ENCODE results near the gene MIPEP. TPM values are rescaled to one million over a fixed set of nuclear protein-coding genes. Genes with fewer than 3 reads are reported as not detected.

MIPEP gene
- total RNA-seq, 4 donors from 2014 or later, result 17.1 to 27.9 (median 24.1) TPM

- intact Hi-C loops (cut with DNase I), result no loop called here
- H3K27ac ChIP-seq, result peak overlapping the region; percentile 61 to 68 (median 66)
- peaks cover 22 to 36% of the 10 kb centered on the region in 2 donors for H3K4me1 ChIP-seq
- TF ChIP-seq POLR2A (IDR thresholded peaks at IDR 0.05) (no peak), CTCF (IDR thresholded peaks at IDR 0.05) (no peak)
- peak; percentile 52 to 54 for DNase-seq
- no peaks in the 10 kb centered on the region for H3K36me3 ChIP-seq
- WGBS, 2 donors, result 28 to 39% methylated on average over 6 of the region's 6 CpGs
- H3K4me3 ChIP-seq (replicated peaks in 1 of 3), result no peak overlapping the region
- no peaks in the 10 kb centered on the region for H3K27me3 ChIP-seq
- H3K9me3 ChIP-seq, result no peaks in the 10 kb centered on the region
These were observed 158.9 kb downstream of the MIPEP start for GRCh38 chr13:23730251-23730650.

DNA sequence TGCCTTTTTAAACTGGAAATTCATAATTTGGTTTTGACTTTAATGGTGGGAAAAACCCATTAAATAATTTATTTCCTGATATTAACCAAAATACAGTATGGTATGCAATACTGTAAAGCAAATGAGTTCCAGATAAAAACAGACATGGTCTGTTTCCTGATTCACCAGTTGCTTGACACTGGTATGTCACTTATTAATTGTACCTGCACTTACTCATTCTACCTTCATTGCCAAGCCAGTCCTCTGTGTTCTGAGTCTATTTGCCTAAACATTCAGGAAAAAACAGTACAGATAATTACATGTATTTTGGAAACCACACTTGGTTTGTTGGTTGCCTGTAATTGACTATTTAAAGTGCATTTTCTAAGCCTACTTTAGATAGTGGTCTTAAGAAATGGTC is 159.7 kb downstream of the MIPEP start:
- TF ChIP-seq CTCF (IDR thresholded peaks at IDR 0.05) (no peak), POLR2A (IDR thresholded peaks at IDR 0.05) (no peak)
- Histone ChIP-seq H3K9me3 (no peaks in the 10 kb centered on the region), H3K27me3 (no peaks in the 10 kb centered on the region), H3K4me3 (replicated peaks in 1 of 3) (no peak overlapping the region), H3K4me1 (peaks cover 14 to 33% of the 10 kb centered on the region in 2 donors), H3K36me3 (no peaks in the 10 kb centered on the region), H3K27ac (peak overlapping the region; percentile 61 to 68 (median 66))
- no peak for DNase-seq
- intact Hi-C loops (cut with DNase I), result no loop called here

DNA sequence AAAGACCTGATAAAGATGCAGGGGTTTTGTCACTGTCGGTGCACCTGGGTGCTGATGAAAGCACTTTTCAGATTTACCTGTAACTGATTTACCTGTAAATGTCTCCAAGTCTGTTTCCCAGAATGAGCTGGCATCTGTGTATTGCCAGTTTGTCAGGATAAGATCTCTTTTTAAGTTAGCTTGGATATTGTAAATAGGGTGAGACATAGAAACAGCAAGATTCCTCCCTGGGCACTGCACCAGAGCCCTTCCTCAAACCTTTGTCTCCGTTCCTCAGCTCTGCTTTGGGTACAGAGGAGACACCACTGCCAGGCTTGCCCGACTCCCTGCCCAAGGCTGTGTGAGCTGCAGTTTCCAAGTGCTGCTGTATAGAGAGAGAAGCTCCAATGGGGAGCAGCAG is 160.4 kb downstream of the MIPEP start:
- Histone ChIP-seq H3K4me1 (peaks cover 14 to 36% of the 10 kb centered on the region in 2 donors), H3K27me3 (no peaks in the 10 kb centered on the region), H3K9me3 (no peaks in the 10 kb centered on the region), H3K27ac (peak overlapping the region in 1 of 3 donors; percentile 68), H3K4me3 (replicated peaks in 1 of 3) (no peak overlapping the region), H3K36me3 (no peaks in the 10 kb centered on the region)
- intact Hi-C loops (cut with DNase I), result no loop called here
- no peak for TF ChIP-seq POLR2A (IDR thresholded peaks at IDR 0.05)
- no peak for TF ChIP-seq CTCF (IDR thresholded peaks at IDR 0.05)
- WGBS, 2 donors, result 94 to 96% methylated on average over 3 of the region's 3 CpGs
- no peak for DNase-seq

- DNase-seq, result no peak
- H3K27ac ChIP-seq, result no peak overlapping the region
- no peaks in the 10 kb centered on the region for H3K9me3 ChIP-seq
- H3K4me3 ChIP-seq (replicated peaks in 1 of 3), result no peak overlapping the region
- H3K27me3 ChIP-seq, result no peaks in the 10 kb centered on the region
- no peaks in the 10 kb centered on the region for H3K36me3 ChIP-seq
- no peak for TF ChIP-seq CTCF (IDR thresholded peaks at IDR 0.05)
- no peak for TF ChIP-seq POLR2A (IDR thresholded peaks at IDR 0.05)
- intact Hi-C loops (cut with DNase I), result no loop called here
- WGBS, 2 donors, result 93 to 96% methylated on average over 9 to 10 of the region's 10 CpGs
- peaks cover 22 to 39% of the 10 kb centered on the region in 2 donors for H3K4me1 ChIP-seq
These were observed 163.3 kb downstream of the MIPEP start for GRCh38 chr13:23725922-23726321.

DNA sequence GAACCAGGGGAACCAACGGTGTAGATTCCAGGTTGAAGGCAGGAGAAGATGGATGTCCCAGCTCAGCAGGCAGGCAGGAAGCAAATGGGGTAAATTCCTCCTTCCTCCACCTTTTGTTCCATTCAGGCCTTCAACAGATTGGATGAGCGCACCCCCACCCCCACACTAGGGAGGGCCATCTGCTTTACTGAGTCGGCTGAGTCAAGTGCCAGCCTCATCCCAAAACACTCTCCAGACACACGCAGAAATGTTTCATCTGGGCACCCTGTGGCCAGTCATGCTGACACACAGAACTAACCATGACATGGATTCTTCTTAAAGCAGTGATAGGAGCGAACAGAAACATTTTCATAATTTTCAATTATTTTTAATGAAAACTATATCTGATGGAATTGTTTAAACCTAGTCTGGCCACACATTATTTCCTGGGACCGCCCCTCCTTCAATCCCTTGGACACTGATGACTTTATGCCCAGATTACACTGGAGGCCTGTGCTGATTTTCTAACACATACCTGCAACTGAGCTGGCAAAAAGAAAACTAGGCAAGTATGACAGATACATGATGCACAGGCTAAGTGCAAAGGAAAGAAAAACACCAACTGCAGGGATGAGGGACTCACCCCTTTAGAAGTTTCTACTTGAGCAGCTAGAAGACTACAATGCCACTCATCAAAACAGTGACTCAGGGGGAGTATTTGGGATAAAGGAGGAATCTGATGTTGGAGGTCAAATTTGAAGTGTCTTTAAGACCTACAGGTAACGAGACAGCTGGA is 164.8 kb downstream of the MIPEP start:
- Histone ChIP-seq H3K27ac (peak overlapping the region in 2 of 3 donors; percentile 39 to 62), H3K4me1 (peaks cover 9 to 25% of the 10 kb centered on the region in 2 donors), H3K36me3 (no peaks in the 10 kb centered on the region), H3K4me3 (replicated peaks in 1 of 3) (no peak overlapping the region), H3K27me3 (no peaks in the 10 kb centered on the region), H3K9me3 (no peaks in the 10 kb centered on the region)
- WGBS, 2 donors, result 81 to 82% methylated on average over 7 of the region's 7 CpGs
- TF ChIP-seq POLR2A (IDR thresholded peaks at IDR 0.05) (no peak), CTCF (IDR thresholded peaks at IDR 0.05) (no peak)
- DNase-seq, result no peak
- intact Hi-C loops (cut with DNase I), result no loop called here

Measured in thyroid gland (tissue), 4 donors.